NCI-H510A (cell line): ENCODE measurements around the gene SKOR2.

Experiments used
- DNase-seq: peaks from one replicate; lab custom pipeline; 2025; lab: John Stamatoyannopoulos, UW

SKOR2 gene

DNA sequence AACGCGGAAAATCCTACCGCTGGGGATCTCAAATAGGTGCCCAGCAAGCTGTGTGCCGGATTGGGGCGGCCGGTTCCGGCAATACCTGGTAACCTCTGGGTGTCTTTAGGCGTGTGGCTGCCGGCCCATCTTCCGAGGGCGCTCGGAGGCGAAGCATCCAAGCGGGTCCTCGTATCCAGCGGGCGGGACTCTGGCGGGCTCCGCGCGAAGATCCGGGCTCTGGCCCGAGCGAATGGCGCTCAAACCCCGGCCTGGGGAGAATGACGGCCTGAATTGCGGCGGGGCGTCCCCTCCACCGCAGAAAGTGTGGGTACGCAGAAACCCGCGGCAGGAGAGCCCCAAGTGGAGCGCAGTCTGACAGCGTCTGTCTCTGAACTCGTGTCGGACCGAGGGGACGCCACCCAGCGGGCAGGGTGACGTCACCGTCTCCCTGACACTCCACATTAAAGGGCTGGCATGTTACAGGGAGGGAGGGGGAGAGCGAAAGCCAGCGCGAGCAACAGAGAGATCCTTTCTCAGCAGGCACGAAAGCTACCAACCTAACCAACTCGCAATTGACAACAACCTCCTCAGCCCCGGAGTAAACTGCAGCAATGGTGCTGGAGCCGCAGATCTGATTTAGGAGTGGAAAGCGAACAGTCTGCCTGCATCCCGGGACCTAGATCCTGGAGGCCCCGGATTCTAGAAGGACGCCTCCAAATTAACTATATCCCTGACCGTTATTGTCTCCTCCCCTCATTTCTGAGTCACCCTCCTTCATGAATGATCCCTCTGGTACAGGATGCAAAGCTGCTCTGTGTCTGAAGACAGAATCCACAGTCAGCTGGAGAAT lies at the start of gene SKOR2:
TSS of gene SKOR2 (minus strand) at position 372 of the 832 bp plus-strand sequence. CDS start 2,477 bp downstream, outside the sequence.
- DNase-seq, result no peak

GRCh38 chr18:47296462-47296861 lies 45.0 kb upstream of the SKOR2 start:
- DNase-seq, result no peak

- no peak for DNase-seq
Measured at GRCh38 chr18:47294801-47295200, 43.3 kb upstream of the SKOR2 start.

GRCh38 chr18:47288741-47289140 lies 37.3 kb upstream of the SKOR2 start:
- no peak for DNase-seq

DNA sequence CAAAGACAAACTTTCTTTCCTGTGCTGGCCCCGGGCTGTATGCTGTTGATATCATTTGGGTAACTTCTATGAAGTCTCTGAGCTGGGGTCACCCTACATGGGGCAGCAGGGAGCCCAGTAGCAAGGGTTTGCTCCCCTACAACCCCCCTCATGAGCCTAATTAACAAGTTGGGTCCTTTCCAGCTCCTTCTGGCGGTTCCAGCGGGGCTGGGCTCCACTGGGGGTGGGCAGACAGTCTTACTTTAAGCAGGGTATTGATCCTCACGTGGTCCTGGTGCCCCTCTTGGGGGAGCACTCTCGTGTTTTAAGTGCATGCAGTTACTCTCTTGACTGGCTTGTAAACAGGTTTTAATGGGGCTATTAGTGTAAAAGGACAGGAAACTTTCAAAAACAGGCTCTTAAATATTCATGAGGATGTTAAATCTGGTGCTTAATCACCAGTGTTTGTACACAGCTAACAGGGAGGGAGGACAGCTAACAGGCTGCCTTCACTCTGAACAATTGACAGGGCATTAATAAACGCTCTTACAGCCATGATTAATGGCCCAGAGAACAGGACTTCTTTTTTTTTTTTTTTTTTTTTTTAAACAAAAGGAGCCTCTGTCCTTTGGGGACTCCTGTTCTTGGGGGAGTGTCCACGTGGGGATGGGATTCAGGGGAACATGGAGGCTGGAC lies 36.6 kb upstream of the SKOR2 start:
- DNase-seq, result no peak

DNA sequence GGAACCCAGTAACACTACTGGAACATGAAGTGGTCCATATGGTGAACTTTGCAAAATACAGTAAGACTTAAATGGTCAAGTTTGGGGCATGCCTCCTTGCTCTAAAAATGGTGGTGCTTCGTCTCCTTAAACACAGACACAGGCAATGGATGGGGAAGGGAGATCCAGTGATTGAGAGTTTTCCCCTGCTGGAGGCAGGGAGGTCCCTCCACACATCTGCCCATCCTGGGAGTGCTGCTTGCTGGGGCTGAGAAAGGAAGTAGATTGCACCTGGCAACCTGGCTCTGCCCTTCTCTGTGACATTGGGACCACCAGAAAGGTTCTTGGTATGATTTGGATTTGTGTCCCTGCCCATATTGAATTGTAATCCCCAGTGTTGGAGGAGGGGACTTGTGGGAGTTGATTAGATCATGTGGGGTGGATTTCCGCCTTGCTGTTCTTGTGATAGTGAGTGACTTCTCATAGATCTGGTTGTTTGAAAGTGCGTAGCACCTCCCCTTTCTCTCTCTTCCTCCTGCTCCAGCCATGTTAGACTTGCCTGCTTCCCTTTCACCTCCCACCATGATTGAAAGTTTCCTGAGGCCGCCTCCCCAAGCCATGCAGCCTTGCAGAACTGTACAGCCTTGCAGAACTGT lies 35.4 kb upstream of the SKOR2 start:
- DNase-seq, result no peak

DNA sequence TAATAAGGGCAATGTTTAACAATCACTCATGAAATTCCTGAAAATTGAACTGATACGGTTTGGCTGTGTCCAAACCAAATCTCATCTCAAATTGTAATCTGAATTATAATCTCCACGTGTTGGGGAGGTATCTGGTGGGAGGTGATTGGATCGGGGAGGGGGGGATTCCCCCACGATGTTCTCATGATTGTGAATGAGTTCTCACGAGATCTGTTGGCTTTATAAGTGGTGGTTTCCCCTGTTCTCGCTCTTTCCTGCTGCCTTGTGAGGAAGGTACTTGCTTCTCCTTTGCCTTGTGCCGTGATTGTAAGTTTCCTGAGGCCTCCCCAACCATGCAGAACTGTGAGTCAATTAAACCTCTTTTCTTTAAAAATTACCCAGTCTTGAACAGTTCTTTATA lies 34.0 kb upstream of the SKOR2 start:
- no peak for DNase-seq

GRCh38 chr18:47284721-47285395 lies 33.4 kb upstream of the SKOR2 start:
- DNase-seq, result no peak

DNA sequence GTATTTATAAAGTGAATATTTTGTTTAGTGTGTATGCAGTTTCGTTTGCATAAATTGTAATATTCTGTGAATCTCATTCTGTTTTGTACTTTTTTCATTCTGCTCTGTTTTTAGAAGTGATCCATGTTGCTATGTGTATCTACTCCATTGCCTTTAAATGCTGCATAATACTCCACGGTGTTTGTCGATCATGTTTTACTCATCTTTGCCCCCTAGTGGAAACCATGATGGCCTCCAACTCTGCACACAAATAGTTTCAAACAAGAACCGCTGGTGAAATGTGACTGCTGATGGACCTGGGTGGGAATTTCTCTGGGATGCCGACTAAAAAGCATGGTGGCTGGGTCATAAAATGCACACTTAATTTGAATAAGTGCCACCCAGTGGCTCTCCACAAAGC lies 32.0 kb upstream of the SKOR2 start:
- no peak for DNase-seq

GRCh38 chr18:47280121-47280520 lies 28.7 kb upstream of the SKOR2 start:
- no peak for DNase-seq

DNA sequence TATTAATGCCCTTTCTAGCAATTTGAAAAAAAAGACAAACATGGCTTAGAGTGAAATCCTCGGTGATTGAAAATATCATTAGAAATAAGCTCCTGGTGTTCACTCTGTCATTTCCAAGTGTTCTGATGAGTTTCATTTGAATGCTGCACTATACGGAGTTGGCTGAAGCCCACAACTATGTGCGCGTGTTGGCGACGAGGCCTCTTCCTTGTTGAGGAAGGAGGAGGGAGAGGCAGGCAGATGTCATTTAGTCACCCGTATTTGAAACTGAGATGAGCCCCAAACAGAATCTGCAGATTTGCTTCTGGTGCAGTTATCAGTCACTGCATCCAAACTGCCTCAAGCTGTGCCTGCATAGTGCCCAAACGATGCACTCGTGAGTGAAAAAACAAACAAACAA lies 23.5 kb upstream of the SKOR2 start:
- DNase-seq, result no peak

DNA sequence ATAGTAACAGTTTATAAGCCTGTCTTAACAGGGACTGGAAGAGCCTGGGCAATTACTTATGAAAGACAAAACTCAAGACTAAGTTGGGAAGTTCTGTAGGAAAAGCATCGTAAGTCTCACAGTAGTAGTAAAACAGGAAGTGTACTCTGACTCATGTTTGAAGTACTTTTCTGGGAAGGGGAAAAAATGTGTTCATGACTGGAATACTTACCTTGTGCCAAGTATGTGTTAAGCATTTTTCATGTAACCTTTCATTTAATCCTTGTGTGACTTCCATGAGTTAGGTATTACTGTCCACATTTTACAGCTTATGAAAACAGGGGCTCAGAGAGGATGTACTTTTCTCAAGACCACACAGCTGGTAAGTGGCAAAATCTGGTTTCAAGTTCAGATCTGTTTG lies 13.7 kb upstream of the SKOR2 start:
- no peak for DNase-seq

DNA sequence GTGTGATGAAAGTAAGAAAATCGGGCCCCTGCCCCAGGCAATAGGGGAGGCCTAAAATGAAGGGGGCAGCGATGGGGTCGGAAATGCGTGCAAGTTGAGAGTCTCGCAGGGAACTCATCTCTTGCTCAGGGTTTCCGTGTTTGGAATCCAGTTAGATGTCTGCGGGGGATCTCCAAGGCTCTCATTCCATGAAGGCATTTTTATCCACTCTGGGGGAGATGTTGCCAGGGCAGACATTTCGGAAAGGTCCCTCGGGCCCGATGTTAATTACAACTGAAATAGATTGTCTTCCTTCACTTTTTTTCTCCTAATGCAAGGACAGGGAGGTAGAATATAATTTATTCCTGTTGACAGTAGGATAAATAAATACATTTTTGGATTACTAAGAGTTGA lies 12.8 kb upstream of the SKOR2 start:
- no peak for DNase-seq

- DNase-seq, result no peak
Measured at GRCh38 chr18:47263430-47264307, 12.2 kb upstream of the SKOR2 start.

GRCh38 chr18:47263150-47263429 lies 11.6 kb upstream of the SKOR2 start:
- no peak for DNase-seq

GRCh38 chr18:47262301-47263149 lies 11.1 kb upstream of the SKOR2 start:
- no peak for DNase-seq

DNA sequence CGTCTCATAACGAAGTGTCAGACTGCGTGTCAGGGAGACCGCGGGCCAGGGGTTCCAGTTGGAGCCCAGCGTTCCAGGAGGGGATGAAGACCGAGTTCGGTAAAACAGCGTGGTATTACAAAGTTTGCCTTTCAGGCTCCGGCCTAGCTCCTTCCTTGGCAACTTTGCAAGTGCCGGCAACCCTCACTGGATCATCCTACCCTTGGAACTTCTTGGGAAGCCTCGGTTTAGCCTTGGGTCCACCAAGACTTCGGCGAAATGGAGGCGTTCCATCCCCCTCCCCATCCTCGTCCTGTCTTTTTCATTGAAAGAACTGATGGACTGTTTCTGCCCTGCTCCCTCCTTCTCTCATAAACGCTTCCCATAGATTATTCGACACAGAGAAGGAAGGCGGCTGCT lies 10.4 kb upstream of the SKOR2 start:
- DNase-seq, result no peak

- DNase-seq, result no peak
Measured at GRCh38 chr18:47260924-47261701, 9.7 kb upstream of the SKOR2 start.

DNA sequence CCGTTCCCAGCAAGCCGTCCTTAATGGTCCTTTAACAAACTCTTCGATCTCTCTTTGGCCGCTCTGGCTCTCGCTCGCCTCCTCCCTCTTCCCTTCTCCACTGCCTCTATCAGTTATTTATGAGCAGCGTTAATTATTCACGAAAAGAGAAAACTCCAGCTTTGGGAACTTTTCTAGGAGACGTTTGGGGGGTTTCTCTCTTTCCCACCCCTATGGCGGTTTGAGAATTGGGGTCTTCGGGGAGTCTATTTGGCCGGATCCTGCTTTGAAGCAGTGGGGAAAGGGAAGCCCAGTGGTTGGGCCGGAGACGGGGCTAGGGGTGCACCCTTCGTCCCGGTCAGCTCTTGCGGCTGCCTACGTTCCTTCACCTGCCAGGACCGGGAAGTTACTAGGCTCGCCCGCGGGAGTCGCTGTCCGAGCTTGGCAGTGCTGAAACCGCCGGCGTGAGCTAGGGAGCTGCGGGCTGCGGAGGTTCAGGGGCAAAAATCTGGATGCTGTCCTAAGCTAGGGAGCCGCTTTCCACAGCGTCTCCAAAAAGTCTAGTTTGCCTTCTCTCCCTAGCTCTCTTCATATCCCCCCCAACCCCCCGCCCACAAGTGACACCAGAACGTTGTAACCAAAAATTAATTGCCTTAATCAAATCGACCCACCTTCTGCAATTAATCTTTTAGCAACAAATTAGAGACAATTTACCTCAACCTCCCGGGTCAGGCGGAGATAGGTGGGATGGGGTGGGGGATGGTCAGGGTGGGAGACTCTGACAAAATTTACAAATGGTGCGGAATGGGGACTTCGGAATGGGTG lies 8.9 kb upstream of the SKOR2 start:
- no peak for DNase-seq
